Keratinocyte (primary cell): ENCODE results near the gene MARVELD2. TPM values are rescaled to one million over a fixed set of nuclear protein-coding genes. Genes with fewer than 3 reads are reported as not detected.
"Not testable (repeated sequence)": the region's sequence is repeated elsewhere in the genome, so short reads cannot be mapped to it uniquely, and the experiment has no call there.

Experiments used
- DNase-seq: peaks from one replicate; pipeline ENCODE4 v3.0.0-alpha.2; 2011; ENCODE audit warnings: low read depth, missing footprints, low spot score
- FAIRE-seq: peaks from 2 replicates; lab custom pipeline; 2011; peaks lifted over from hg19 to GRCh38; lab: Jason Lieb, UNC
- H2AFZ ChIP-seq: 2 replicates; pipeline ENCODE4 v1.6.0; 2012; ENCODE audit warnings: low read length, control low read depth, inconsistent platforms; ENCODE audit not compliant: control insufficient read depth
- H3K27ac ChIP-seq: 2 replicates; pipeline ENCODE4 v1.5.1; 2011; ENCODE audit warnings: low read length; ENCODE audit not compliant: control insufficient read depth, insufficient read depth
- H3K27me3 ChIP-seq: 3 replicates; pipeline ENCODE4 v1.6.0; 2011; ENCODE audit warnings: low read length; ENCODE audit not compliant: control insufficient read depth, insufficient read depth; ENCODE audit errors: extremely low read depth
- H3K36me3 ChIP-seq, 2 experiments: 2 replicates in 1 of 2; 3 replicates in 1 of 2; pipeline ENCODE4 v1.5.1; 2011; ENCODE audit warnings: low read length in 2 of 2, mild to moderate bottlenecking in 1 of 2; ENCODE audit not compliant: control insufficient read depth in 2 of 2, insufficient read depth in 2 of 2; ENCODE audit errors: extremely low read depth in 1 of 2
- H3K4me1 ChIP-seq: 3 replicates; pipeline ENCODE4 v1.5.1; 2011; ENCODE audit warnings: low read length; ENCODE audit not compliant: control insufficient read depth, insufficient read depth; ENCODE audit errors: extremely low read depth
- H3K4me2 ChIP-seq: 3 replicates; pipeline ENCODE4 v1.6.0; 2011; ENCODE audit warnings: low read depth, low read length; ENCODE audit not compliant: control insufficient read depth, insufficient read depth; ENCODE audit errors: extremely low read depth
- H3K4me3 ChIP-seq, 3 experiments: fragments of 200-600 bp in 1 of 3; sonication (generic) in 1 of 3; 2 replicates in 2 of 3; 3 replicates in 1 of 3; pipeline ENCODE4 v1.5.1; 2011 to 2016; ENCODE audit warnings: low read length in 3 of 3, mild to moderate bottlenecking in 3 of 3, control low read depth in 2 of 3, inconsistent platforms in 1 of 3, low read depth in 1 of 3, mixed read lengths in 1 of 3, mixed run types in 1 of 3, moderate library complexity in 1 of 3; ENCODE audit not compliant: control insufficient read depth in 2 of 3, insufficient read depth in 2 of 3; ENCODE audit errors: extremely low read depth in 1 of 3
- H3K79me2 ChIP-seq: 2 replicates; pipeline ENCODE4 v1.6.0; 2012; ENCODE audit warnings: low read length; ENCODE audit not compliant: control insufficient read depth, insufficient read depth
- H3K9ac ChIP-seq: 3 replicates; pipeline ENCODE4 v1.6.0; 2011; ENCODE audit warnings: low read length; ENCODE audit not compliant: control insufficient read depth, insufficient read depth; ENCODE audit errors: extremely low read depth
- H3K9me1 ChIP-seq: 3 replicates; pipeline ENCODE4 v1.6.0; 2011; ENCODE audit warnings: low read length; ENCODE audit not compliant: control insufficient read depth, insufficient read depth; ENCODE audit errors: extremely low read depth
- H3K9me3 ChIP-seq: 2 replicates; pipeline ENCODE4 v1.5.1; 2012; ENCODE audit warnings: low read depth, low read length; ENCODE audit not compliant: control insufficient read depth
- H4K20me1 ChIP-seq: 3 replicates; pipeline ENCODE4 v1.6.0; 2011; ENCODE audit warnings: low read length; ENCODE audit not compliant: control insufficient read depth, insufficient read depth; ENCODE audit errors: extremely low read depth
- EZH2 ChIP-seq: IDR thresholded peaks from one replicate; pipeline ENCODE4 v1.6.1; 2012; ENCODE audit warnings: inconsistent platforms, mild to moderate bottlenecking, low read length, moderate library complexity
- dilution Hi-C: fragments of 300-500 bp; cut with MboI; formaldehyde crosslinking; loops from one replicate; pipeline ENCODE4 v1.7.0; 2020; ENCODE audit warnings: low sequenced_read_pairs; ENCODE audit not compliant: extremely low pct_ligation_motif_present
- polyA plus RNA-seq, 5 experiments: library from polyadenylated mRNA; depleted of rRNA in 3 of 5; stranded (reverse) in 3 of 5; stranded (forward) in 1 of 5; unstranded in 1 of 5; fragments of >200 nt; gene quantifications; 1 replicate in 1 of 5; 2 replicates in 3 of 5; 3 replicates in 1 of 5; pipeline versions ENCODE4 v1.2.1 to v1.2.3, GENCODE V29; 2011 to 2012; ENCODE audit warnings: missing spikeins in 2 of 5, low read depth in 1 of 5, low replicate concordance in 1 of 5
- TF ChIP-seq, protein P1 (sequence below), 3 experiments: IDR thresholded peaks in 1 of 3; conservative IDR thresholded peaks in 1 of 3; optimal IDR thresholded peaks in 1 of 3; 2 replicates in 2 of 3; 3 replicates in 1 of 3; pipeline versions ENCODE3 to v1.5.1; 2011; ENCODE audit warnings: low read length in 3 of 3, mild to moderate bottlenecking in 3 of 3, moderate library complexity in 2 of 3, control low read depth in 1 of 3, inconsistent platforms in 1 of 3; ENCODE audit not compliant: insufficient read depth in 2 of 3; ENCODE audit errors: extremely low read depth in 1 of 3

Gene MARVELD2
- polyA plus RNA-seq, 1 donor (not counting 4 experiments of a cell fraction or from before 2014, with no cell fraction given): 17.6 TPM

DNA sequence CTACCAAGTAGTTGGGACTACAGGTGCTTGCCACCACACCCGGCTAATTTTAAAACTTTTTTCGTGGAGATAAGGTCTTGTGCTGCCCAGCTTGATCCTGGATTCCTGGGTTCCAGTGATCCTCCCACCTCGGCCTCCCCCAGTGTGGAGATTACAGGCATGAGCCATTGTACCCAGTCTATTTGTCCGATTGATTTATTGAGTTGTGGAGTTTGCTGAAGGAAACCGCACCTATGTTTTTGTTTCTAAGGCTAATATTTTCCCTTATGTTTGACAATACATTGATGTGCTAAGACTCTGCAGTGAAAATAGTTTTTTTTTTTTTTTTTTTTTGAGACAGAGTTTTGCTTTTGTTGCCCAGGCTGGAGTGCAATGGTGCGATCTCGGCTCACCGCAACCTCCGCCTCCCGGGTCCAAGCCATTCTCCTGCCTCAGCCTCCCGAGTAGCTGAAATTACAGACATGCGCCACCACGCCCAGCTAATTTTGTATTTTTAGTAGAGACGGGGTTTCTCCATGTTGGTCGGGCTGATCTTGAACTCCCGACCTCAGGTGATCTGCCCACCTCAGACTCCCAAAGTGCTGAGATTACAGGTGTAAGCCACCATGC is 57.7 kb downstream of the MARVELD2 start:
- FAIRE-seq, H3K9ac ChIP-seq, DNase-seq, H3K27ac ChIP-seq, H3K27me3 ChIP-seq, H3K9me1 ChIP-seq, dilution Hi-C loops, H3K36me3 ChIP-seq, H2AFZ ChIP-seq, H4K20me1 ChIP-seq, H3K79me2 ChIP-seq, H3K4me2 ChIP-seq, H3K9me3 ChIP-seq, H3K4me3 ChIP-seq, H3K4me1 ChIP-seq: not testable (repeated sequence)

DNA sequence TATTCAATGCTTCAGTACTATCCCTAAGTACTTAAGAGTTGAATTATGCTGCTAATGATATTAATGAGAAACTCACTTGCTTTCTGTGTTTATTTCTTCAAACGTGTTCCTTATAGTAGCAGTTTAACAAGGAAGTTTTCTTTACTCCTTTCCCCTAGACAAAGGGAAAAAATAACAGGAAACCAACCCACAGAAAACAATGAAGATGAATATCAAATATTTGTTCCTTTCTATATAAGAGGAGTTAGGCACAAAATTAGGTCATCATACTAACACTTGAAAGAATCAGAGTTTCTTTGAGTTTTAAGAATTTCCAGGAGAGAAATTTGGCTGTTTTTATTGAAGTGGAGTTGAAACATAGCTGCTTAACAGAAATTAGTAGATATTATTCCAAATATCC is 62.3 kb downstream of the MARVELD2 start:
- Histone ChIP-seq H3K27me3 (no peaks in the 10 kb centered on the region), H4K20me1 (no peaks in the 10 kb centered on the region), H3K9ac (no peak overlapping the region), H3K79me2 (no peaks in the 10 kb centered on the region), H2AFZ (no peak overlapping the region), H3K27ac (no peak overlapping the region), H3K36me3 (no peaks in the 10 kb centered on the region), H3K4me3 (no peak overlapping the region), H3K4me1 (no peaks in the 10 kb centered on the region), H3K9me3 (no peaks in the 10 kb centered on the region), H3K9me1 (no peaks in the 10 kb centered on the region), H3K4me2 (no peak overlapping the region)
- FAIRE-seq (no peak), DNase-seq (no peak)
- dilution Hi-C loops: no loop called here
- TF ChIP-seq EZH2: no peak
- TF ChIP-seq, protein P1, sequence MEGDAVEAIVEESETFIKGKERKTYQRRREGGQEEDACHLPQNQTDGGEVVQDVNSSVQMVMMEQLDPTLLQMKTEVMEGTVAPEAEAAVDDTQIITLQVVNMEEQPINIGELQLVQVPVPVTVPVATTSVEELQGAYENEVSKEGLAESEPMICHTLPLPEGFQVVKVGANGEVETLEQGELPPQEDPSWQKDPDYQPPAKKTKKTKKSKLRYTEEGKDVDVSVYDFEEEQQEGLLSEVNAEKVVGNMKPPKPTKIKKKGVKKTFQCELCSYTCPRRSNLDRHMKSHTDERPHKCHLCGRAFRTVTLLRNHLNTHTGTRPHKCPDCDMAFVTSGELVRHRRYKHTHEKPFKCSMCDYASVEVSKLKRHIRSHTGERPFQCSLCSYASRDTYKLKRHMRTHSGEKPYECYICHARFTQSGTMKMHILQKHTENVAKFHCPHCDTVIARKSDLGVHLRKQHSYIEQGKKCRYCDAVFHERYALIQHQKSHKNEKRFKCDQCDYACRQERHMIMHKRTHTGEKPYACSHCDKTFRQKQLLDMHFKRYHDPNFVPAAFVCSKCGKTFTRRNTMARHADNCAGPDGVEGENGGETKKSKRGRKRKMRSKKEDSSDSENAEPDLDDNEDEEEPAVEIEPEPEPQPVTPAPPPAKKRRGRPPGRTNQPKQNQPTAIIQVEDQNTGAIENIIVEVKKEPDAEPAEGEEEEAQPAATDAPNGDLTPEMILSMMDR (optimal IDR thresholded peaks at IDR 0.05 in 1 of 3, IDR thresholded peaks at IDR 0.05 in 1 of 3, conservative IDR thresholded peaks at IDR 0.05 in 1 of 3; ENCODE audit: extremely low read depth in 1 of 3, insufficient read depth in 2 of 3, low read length in 3 of 3): no peak

DNA sequence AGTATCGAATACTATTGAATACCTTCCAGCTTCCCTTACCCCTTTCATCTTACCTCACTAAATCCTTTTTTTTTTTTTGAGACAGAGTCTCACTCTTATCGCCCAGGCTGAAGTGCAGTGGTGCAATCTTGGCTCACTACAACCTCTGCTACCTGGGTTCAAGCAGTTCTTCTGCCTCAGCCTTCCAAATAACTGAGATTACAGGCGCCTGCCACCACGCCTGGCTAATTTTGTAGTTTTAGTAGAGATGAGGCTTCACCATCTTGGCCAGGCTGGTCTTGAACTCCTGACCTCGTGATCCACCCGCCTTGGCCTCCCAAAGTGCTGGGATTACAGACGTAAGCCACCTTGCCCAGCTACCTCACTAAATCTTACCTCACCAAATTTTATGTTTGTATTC is 63.4 kb downstream of the MARVELD2 start:
- H3K4me1 ChIP-seq, H2AFZ ChIP-seq, H3K27ac ChIP-seq, H4K20me1 ChIP-seq, H3K9ac ChIP-seq, FAIRE-seq, H3K9me3 ChIP-seq, H3K4me2 ChIP-seq, dilution Hi-C loops, H3K36me3 ChIP-seq, DNase-seq, H3K4me3 ChIP-seq, H3K79me2 ChIP-seq, H3K27me3 ChIP-seq, H3K9me1 ChIP-seq: not testable (repeated sequence)
